DND-41 (cell line): ENCODE data around the gene GFY.

Experiments
- EZH2 ChIP-seq: IDR thresholded peaks from 3 replicates; pipeline ENCODE4 v1.6.1; 2012; ENCODE audit warnings: borderline replicate concordance, low read depth, mild to moderate bottlenecking, moderate library complexity, low read length, inconsistent platforms; ENCODE audit not compliant: severe bottlenecking
- TF ChIP-seq, protein P1 (sequence below): IDR thresholded peaks from 2 replicates; pipeline ENCODE4 v1.5.1; 2012; ENCODE audit warnings: borderline replicate concordance, low read length, moderate library complexity, mild to moderate bottlenecking; ENCODE audit not compliant: poor library complexity, severe bottlenecking; ENCODE audit errors: extremely low read depth

DNA sequence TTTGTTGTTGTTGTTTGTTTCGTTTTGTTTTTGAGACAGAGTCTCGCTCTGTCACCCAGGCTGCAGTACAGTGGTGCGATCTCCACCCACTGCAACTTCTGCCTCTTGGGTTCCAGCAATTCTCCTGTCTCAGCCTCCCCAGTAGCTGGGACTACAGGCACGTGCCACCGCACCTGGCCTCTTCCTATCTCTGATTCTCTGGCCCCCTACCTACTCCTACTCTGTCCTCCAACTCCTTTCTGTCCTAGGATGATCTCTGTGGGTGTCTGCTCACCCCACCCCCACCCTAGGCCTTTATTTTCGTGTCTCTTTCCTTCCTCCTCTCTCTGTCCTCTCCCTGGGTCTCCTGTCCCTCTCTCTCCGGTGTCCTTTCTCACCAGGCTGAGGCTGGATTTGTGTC is 25.2 kb downstream of the GFY start:
- TF ChIP-seq, protein P1, sequence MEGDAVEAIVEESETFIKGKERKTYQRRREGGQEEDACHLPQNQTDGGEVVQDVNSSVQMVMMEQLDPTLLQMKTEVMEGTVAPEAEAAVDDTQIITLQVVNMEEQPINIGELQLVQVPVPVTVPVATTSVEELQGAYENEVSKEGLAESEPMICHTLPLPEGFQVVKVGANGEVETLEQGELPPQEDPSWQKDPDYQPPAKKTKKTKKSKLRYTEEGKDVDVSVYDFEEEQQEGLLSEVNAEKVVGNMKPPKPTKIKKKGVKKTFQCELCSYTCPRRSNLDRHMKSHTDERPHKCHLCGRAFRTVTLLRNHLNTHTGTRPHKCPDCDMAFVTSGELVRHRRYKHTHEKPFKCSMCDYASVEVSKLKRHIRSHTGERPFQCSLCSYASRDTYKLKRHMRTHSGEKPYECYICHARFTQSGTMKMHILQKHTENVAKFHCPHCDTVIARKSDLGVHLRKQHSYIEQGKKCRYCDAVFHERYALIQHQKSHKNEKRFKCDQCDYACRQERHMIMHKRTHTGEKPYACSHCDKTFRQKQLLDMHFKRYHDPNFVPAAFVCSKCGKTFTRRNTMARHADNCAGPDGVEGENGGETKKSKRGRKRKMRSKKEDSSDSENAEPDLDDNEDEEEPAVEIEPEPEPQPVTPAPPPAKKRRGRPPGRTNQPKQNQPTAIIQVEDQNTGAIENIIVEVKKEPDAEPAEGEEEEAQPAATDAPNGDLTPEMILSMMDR, result no peak
- no peak for TF ChIP-seq EZH2
